WTC11 (cell line): ENCODE measurements around the gene RBM4. TPM values are rescaled to one million over a fixed set of nuclear protein-coding genes. Genes with fewer than 3 reads are reported as not detected.
A peak's percentile ranks its signal among the peaks of the same experiment; 100 is the strongest.

ENCODE experiments used
- ATAC-seq: fragments of 200-7000 bp; cut with Tn5 transposase; 2 replicates; pipeline ENCODE4 v1.10.0; 2021; ENCODE audit warnings: mild to moderate bottlenecking, moderate library complexity
- CTCF ChIA-PET: fragments of 300-600 bp; sonication (Branson Sonifier 250); formaldehyde crosslinking; loops from one replicate; lab custom pipeline; 2021; ENCODE audit warnings: antibody characterized with exemption; lab: Charles Lee
- POLR2A ChIA-PET: fragments of 350-600 bp; sonication (Branson Sonifier 250); formaldehyde crosslinking; loops from one replicate; lab custom pipeline; 2021; ENCODE audit warnings: antibody characterized with exemption; lab: Charles Lee
- DNase-seq: peaks from one replicate; pipeline ENCODE4 v3.0.0; 2021; ENCODE audit warnings: low spot score
- H3K27ac Mint-ChIP-seq: 2 replicates; pipeline ENCODE4 v1.8.0; 2021; ENCODE audit warnings: mixed read lengths
- H3K27me3 Mint-ChIP-seq: 2 replicates; pipeline ENCODE4 v1.8.0; 2021; ENCODE audit warnings: low read depth, mild to moderate bottlenecking, moderate library complexity, mixed read lengths
- H3K36me3 Mint-ChIP-seq: 2 replicates; pipeline ENCODE4 v1.8.0; 2021; ENCODE audit warnings: mixed read lengths
- H3K4me1 Mint-ChIP-seq: 2 replicates; pipeline ENCODE4 v1.8.0; 2022; ENCODE audit warnings: mixed read lengths
- H3K4me3 Mint-ChIP-seq: 2 replicates; pipeline ENCODE4 v1.8.0; 2021; ENCODE audit warnings: mild to moderate bottlenecking, moderate library complexity, mixed read lengths
- H3K9me3 Mint-ChIP-seq: 2 replicates; pipeline ENCODE4 v1.8.0; 2021; ENCODE audit warnings: mixed read lengths
- CBFB ChIP-seq: sonication (generic); formaldehyde crosslinking; IDR thresholded peaks from 2 replicates; pipeline ENCODE4 v1.8.1; 2022; ENCODE audit warnings: mild to moderate bottlenecking, low read depth, missing genetic modification reagents
- CREB1 ChIP-seq: sonication (generic); formaldehyde crosslinking; IDR thresholded peaks from 2 replicates; pipeline ENCODE4 v1.8.0; 2023; ENCODE audit warnings: mild to moderate bottlenecking, missing genetic modification reagents
- CREM ChIP-seq: sonication (generic); formaldehyde crosslinking; IDR thresholded peaks from 2 replicates; pipeline ENCODE4 v1.8.1; 2022; ENCODE audit warnings: mild to moderate bottlenecking, missing genetic modification reagents, moderate library complexity
- ESRRA ChIP-seq: sonication (generic); formaldehyde crosslinking; IDR thresholded peaks from 2 replicates; pipeline ENCODE4 v1.8.1; 2022; ENCODE audit warnings: mild to moderate bottlenecking, missing genetic modification reagents, borderline replicate concordance
- FOXK1 ChIP-seq: sonication (generic); formaldehyde crosslinking; IDR thresholded peaks from 2 replicates; pipeline ENCODE4 v1.8.0; 2022; ENCODE audit warnings: mild to moderate bottlenecking, moderate library complexity, missing genetic modification reagents
- GABPB1 ChIP-seq: sonication (generic); formaldehyde crosslinking; IDR thresholded peaks from 2 replicates; pipeline ENCODE4 v1.8.1; 2023; ENCODE audit warnings: mild to moderate bottlenecking, missing genetic modification reagents
- NR1H2 ChIP-seq: sonication (generic); formaldehyde crosslinking; IDR thresholded peaks from 2 replicates; pipeline ENCODE4 v1.9.0; 2021; ENCODE audit warnings: mild to moderate bottlenecking, moderate library complexity, missing genetic modification reagents
- RELA ChIP-seq: sonication (generic); formaldehyde crosslinking; IDR thresholded peaks from 2 replicates; pipeline ENCODE4 v1.8.1; 2022; ENCODE audit warnings: missing genetic modification reagents, mild to moderate bottlenecking, borderline replicate concordance
- SP1 ChIP-seq: sonication (generic); formaldehyde crosslinking; conservative IDR thresholded peaks from 2 replicates; pipeline ENCODE4 v1.8.1; 2022; ENCODE audit warnings: missing genetic modification reagents
- TP53 ChIP-seq: sonication (generic); formaldehyde crosslinking; IDR thresholded peaks from 2 replicates; pipeline ENCODE4 v1.8.1; 2023; ENCODE audit warnings: mild to moderate bottlenecking, missing genetic modification reagents
- ZNF121 ChIP-seq: sonication (generic); formaldehyde crosslinking; IDR thresholded peaks from 2 replicates; pipeline ENCODE4 v1.8.0; 2023; ENCODE audit warnings: missing genetic modification reagents
- ZNF396 ChIP-seq: fragments of 250-450 bp; sonication (Bioruptor Pico); IDR thresholded peaks from 2 replicates; pipeline ENCODE4 v1.8.0; 2021; ENCODE audit warnings: mild to moderate bottlenecking, moderate library complexity, borderline replicate concordance
- total RNA-seq: library from RNA; stranded (reverse); gene quantifications from 3 replicates; pipeline ENCODE4 v1.2.3, GENCODE V29; 2021
- TF ChIP-seq, protein P1 (sequence below): sonication (generic); formaldehyde crosslinking; IDR thresholded peaks from 2 replicates; pipeline ENCODE4 v1.8.1; 2023; ENCODE audit warnings: mild to moderate bottlenecking, missing genetic modification reagents
- TF ChIP-seq, protein P2 (sequence below): fragments of 250-450 bp; sonication (Bioruptor Pico); conservative IDR thresholded peaks from 2 replicates; pipeline ENCODE4 v1.9.0; 2021; ENCODE audit warnings: mild to moderate bottlenecking
- TF ChIP-seq, protein P3 (sequence below): sonication (generic); formaldehyde crosslinking; conservative IDR thresholded peaks from 2 replicates; pipeline ENCODE4 v1.8.1; 2022; ENCODE audit warnings: mild to moderate bottlenecking, missing genetic modification reagents
- TF ChIP-seq, protein P4 (sequence below): fragments of 250-450 bp; sonication (Bioruptor Pico); IDR thresholded peaks from 2 replicates; pipeline ENCODE4 v1.9.0; 2021; ENCODE audit warnings: moderate library complexity, mild to moderate bottlenecking, inconsistent platforms, borderline replicate concordance
- TF ChIP-seq, protein P5 (sequence below): sonication (generic); formaldehyde crosslinking; IDR thresholded peaks from 2 replicates; pipeline ENCODE4 v1.8.0; 2022; ENCODE audit warnings: mild to moderate bottlenecking, missing genetic modification reagents
- TF ChIP-seq, protein P6 (sequence below): sonication (generic); formaldehyde crosslinking; IDR thresholded peaks from 2 replicates; pipeline ENCODE4 v1.8.1; 2022; ENCODE audit warnings: mild to moderate bottlenecking, missing genetic modification reagents, moderate library complexity, borderline replicate concordance
- TF ChIP-seq, protein P7 (sequence below): sonication (generic); formaldehyde crosslinking; IDR thresholded peaks from 2 replicates; pipeline ENCODE4 v1.8.1; 2022; ENCODE audit warnings: missing genetic modification reagents, borderline replicate concordance
- TF ChIP-seq, protein P8 (sequence below): sonication (generic); formaldehyde crosslinking; IDR thresholded peaks from 2 replicates; pipeline ENCODE4 v1.8.0; 2023; ENCODE audit warnings: missing genetic modification reagents
- TF ChIP-seq, protein P9 (sequence below): sonication (generic); formaldehyde crosslinking; IDR thresholded peaks from 2 replicates; pipeline ENCODE4 v1.8.0; 2022; ENCODE audit warnings: missing genetic modification reagents
- TF ChIP-seq, protein P10 (sequence below): fragments of 250-450 bp; sonication (Bioruptor Pico); IDR thresholded peaks from 2 replicates; pipeline ENCODE4 v1.8.0; 2021; ENCODE audit warnings: mild to moderate bottlenecking
- TF ChIP-seq, protein P11 (sequence below): sonication (generic); formaldehyde crosslinking; IDR thresholded peaks from 2 replicates; pipeline ENCODE4 v1.8.0; 2022; ENCODE audit warnings: mild to moderate bottlenecking, missing genetic modification reagents

Gene RBM4
- total RNA-seq, 1 experiment from 2014 or later = 144 TPM

DNA sequence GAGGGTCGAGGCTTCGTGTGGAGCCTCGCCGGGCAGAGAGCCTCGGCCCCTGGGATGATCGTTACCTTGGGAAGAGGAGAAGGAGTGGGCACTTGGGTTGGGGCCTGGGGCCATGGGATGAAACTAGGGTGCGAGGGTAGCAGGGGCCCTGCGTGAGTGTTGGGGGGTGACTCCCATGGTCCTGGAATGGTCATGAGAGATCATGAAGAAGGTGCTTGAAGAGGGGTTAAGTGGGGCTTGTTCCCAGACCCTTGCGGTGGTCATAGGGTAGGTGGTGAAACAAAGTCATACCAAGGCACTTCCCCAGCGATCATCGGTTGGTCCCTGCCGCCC is 45.2 kb upstream of the RBM4 start:
- ATAC-seq (no peak; the same call in 1 of the 2 replicates), DNase-seq (no peak)
- H3K27ac Mint-ChIP-seq = peak overlapping the region; percentile 99
- POLR2A ChIA-PET = interaction anchor here (0.5 to 1.5 kb wide), 4 partner anchors 45 to 127 kb away, joined by 3 to 11 read pairs (median 8); partner anchors contain the start of genes ACTN3, RBM4, RBM4B and ZDHHC24
- H3K4me1 Mint-ChIP-seq = peaks cover 11% of the 10 kb centered on the region
- H3K36me3 Mint-ChIP-seq = peaks cover 15% of the 10 kb centered on the region
- peaks cover 39% of the 10 kb centered on the region for H3K27me3 Mint-ChIP-seq
- H3K4me3 Mint-ChIP-seq = peak overlapping the region; percentile 97
- CTCF ChIA-PET = interaction anchor here (0.8 to 1.8 kb wide), 16 partner anchors 10 to 322 kb away, joined by 3 to 23 read pairs (median 6); partner anchors contain the start of genes ACTN3, CTSF, DPP3 and RBM4
- H3K9me3 Mint-ChIP-seq = peaks cover 23% of the 10 kb centered on the region
- TF ChIP-seq CREB1 (CRISPR knock-in tag) (peak; percentile 20; the same call in 1 of the 2 replicates), NR1H2 (no peak), FOXK1 (CRISPR knock-in tag) (no peak), SP1 (CRISPR knock-in tag) (no peak), CREM (CRISPR knock-in tag) (no peak), ZNF121 (CRISPR knock-in tag) (no peak), ZNF396 (no peak), TP53 (CRISPR knock-in tag) (no peak), ESRRA (no peak), GABPB1 (CRISPR knock-in tag) (no peak), RELA (CRISPR knock-in tag) (no peak), CBFB (0 out of 2 replicates have a peak, but pooled peaks have one; percentile 21)
- TF ChIP-seq, protein P1, sequence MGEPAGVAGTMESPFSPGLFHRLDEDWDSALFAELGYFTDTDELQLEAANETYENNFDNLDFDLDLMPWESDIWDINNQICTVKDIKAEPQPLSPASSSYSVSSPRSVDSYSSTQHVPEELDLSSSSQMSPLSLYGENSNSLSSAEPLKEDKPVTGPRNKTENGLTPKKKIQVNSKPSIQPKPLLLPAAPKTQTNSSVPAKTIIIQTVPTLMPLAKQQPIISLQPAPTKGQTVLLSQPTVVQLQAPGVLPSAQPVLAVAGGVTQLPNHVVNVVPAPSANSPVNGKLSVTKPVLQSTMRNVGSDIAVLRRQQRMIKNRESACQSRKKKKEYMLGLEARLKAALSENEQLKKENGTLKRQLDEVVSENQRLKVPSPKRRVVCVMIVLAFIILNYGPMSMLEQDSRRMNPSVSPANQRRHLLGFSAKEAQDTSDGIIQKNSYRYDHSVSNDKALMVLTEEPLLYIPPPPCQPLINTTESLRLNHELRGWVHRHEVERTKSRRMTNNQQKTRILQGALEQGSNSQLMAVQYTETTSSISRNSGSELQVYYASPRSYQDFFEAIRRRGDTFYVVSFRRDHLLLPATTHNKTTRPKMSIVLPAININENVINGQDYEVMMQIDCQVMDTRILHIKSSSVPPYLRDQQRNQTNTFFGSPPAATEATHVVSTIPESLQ (CRISPR knock-in tag) = no peak
- TF ChIP-seq, protein P2, sequence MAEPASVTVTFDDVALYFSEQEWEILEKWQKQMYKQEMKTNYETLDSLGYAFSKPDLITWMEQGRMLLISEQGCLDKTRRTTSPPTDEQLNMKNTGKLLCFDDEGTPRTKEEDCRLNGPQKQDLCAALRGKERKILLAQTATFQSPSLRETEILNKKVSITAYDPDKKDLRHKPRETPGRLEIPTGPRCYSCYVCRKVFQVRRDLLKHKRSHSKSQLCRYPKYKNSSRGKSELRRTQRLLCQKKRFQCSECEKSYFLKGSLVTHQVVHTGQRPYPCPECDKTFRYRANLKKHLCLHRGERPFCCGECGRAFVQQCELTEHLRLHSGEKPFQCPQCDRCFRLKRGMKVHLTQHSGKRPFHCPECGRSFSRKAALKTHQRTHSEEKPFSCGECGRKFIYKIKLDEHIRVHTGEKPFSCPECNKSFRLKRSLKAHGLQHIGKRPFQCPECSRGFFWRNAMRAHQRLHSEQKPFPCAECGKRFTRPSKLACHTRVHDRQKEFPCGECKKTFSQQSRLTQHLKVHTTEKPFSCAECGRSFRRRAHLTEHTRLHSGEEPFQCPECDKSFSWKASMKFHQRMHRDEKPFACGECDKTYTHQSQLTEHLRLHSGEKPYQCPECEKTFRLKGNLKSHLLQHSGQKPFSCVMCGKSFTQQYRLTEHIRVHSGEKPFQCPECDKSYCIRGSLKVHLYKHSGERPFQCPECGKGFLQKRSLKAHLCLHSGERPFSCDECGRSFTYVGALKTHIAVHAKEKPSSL (CRISPR knock-in tag) = no peak
- TF ChIP-seq, protein P3, sequence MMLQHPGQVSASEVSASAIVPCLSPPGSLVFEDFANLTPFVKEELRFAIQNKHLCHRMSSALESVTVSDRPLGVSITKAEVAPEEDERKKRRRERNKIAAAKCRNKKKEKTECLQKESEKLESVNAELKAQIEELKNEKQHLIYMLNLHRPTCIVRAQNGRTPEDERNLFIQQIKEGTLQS (CRISPR knock-in tag) = no peak
- TF ChIP-seq, protein P4, sequence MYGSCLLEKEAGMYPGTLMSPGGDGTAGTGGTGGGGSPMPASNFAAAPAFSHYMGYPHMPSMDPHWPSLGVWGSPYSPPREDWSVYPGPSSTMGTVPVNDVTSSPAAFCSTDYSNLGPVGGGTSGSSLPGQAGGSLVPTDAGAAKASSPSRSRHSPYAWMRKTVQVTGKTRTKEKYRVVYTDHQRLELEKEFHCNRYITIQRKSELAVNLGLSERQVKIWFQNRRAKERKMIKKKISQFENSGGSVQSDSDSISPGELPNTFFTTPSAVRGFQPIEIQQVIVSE (CRISPR knock-in tag) = no peak
- TF ChIP-seq, protein P5, sequence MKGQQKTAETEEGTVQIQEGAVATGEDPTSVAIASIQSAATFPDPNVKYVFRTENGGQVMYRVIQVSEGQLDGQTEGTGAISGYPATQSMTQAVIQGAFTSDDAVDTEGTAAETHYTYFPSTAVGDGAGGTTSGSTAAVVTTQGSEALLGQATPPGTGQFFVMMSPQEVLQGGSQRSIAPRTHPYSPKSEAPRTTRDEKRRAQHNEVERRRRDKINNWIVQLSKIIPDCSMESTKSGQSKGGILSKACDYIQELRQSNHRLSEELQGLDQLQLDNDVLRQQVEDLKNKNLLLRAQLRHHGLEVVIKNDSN = peak; percentile 4; the same call in 1 of the 2 replicates
- TF ChIP-seq, protein P6, sequence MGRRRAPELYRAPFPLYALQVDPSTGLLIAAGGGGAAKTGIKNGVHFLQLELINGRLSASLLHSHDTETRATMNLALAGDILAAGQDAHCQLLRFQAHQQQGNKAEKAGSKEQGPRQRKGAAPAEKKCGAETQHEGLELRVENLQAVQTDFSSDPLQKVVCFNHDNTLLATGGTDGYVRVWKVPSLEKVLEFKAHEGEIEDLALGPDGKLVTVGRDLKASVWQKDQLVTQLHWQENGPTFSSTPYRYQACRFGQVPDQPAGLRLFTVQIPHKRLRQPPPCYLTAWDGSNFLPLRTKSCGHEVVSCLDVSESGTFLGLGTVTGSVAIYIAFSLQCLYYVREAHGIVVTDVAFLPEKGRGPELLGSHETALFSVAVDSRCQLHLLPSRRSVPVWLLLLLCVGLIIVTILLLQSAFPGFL (CRISPR knock-in tag) = no peak
- TF ChIP-seq, protein P7, sequence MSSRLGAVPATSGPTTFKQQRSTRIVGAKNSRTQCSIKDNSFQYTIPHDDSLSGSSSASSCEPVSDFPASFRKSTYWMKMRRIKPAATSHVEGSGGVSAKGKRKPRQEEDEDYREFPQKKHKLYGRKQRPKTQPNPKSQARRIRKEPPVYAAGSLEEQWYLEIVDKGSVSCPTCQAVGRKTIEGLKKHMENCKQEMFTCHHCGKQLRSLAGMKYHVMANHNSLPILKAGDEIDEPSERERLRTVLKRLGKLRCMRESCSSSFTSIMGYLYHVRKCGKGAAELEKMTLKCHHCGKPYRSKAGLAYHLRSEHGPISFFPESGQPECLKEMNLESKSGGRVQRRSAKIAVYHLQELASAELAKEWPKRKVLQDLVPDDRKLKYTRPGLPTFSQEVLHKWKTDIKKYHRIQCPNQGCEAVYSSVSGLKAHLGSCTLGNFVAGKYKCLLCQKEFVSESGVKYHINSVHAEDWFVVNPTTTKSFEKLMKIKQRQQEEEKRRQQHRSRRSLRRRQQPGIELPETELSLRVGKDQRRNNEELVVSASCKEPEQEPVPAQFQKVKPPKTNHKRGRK (CRISPR knock-in tag) = no peak
- TF ChIP-seq, protein P8, sequence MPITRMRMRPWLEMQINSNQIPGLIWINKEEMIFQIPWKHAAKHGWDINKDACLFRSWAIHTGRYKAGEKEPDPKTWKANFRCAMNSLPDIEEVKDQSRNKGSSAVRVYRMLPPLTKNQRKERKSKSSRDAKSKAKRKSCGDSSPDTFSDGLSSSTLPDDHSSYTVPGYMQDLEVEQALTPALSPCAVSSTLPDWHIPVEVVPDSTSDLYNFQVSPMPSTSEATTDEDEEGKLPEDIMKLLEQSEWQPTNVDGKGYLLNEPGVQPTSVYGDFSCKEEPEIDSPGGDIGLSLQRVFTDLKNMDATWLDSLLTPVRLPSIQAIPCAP (CRISPR knock-in tag) = no peak
- TF ChIP-seq, protein P9, sequence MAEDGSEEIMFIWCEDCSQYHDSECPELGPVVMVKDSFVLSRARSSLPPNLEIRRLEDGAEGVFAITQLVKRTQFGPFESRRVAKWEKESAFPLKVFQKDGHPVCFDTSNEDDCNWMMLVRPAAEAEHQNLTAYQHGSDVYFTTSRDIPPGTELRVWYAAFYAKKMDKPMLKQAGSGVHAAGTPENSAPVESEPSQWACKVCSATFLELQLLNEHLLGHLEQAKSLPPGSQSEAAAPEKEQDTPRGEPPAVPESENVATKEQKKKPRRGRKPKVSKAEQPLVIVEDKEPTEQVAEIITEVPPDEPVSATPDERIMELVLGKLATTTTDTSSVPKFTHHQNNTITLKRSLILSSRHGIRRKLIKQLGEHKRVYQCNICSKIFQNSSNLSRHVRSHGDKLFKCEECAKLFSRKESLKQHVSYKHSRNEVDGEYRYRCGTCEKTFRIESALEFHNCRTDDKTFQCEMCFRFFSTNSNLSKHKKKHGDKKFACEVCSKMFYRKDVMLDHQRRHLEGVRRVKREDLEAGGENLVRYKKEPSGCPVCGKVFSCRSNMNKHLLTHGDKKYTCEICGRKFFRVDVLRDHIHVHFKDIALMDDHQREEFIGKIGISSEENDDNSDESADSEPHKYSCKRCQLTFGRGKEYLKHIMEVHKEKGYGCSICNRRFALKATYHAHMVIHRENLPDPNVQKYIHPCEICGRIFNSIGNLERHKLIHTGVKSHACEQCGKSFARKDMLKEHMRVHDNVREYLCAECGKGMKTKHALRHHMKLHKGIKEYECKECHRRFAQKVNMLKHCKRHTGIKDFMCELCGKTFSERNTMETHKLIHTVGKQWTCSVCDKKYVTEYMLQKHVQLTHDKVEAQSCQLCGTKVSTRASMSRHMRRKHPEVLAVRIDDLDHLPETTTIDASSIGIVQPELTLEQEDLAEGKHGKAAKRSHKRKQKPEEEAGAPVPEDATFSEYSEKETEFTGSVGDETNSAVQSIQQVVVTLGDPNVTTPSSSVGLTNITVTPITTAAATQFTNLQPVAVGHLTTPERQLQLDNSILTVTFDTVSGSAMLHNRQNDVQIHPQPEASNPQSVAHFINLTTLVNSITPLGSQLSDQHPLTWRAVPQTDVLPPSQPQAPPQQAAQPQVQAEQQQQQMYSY = no peak
- TF ChIP-seq, protein P10, sequence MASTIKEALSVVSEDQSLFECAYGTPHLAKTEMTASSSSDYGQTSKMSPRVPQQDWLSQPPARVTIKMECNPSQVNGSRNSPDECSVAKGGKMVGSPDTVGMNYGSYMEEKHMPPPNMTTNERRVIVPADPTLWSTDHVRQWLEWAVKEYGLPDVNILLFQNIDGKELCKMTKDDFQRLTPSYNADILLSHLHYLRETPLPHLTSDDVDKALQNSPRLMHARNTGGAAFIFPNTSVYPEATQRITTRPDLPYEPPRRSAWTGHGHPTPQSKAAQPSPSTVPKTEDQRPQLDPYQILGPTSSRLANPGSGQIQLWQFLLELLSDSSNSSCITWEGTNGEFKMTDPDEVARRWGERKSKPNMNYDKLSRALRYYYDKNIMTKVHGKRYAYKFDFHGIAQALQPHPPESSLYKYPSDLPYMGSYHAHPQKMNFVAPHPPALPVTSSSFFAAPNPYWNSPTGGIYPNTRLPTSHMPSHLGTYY (CRISPR knock-in tag) = no peak
- TF ChIP-seq, protein P11, sequence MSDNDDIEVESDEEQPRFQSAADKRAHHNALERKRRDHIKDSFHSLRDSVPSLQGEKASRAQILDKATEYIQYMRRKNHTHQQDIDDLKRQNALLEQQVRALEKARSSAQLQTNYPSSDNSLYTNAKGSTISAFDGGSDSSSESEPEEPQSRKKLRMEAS (CRISPR knock-in tag) = no peak
